Stimulated activated CD8-positive, alpha-beta memory T cell treated with anti-CD3 and anti-CD28 coated beads, Interleukin-2, amount 100 ng/mL, for 48 hours (primary cell): Measurements from ENCODE around the gene NR2F1.
"Not testable (repeated sequence)": the region's sequence is repeated elsewhere in the genome, so short reads cannot be mapped to it uniquely, and the experiment has no call there.

Experiments
- DNase-seq, 2 donors: peaks; one replicate each; pipeline ENCODE4 v3.0.0-alpha.2; 2020; ENCODE audit warnings: low read depth in 2 of 2

The NR2F1 gene

GRCh38 chr5:93582677-93583438 is at the start of gene NR2F1:
NR2F1 (plus strand) TSS chr5:93583222; CDS start chr5:93585024, 1,802 bp downstream.
- DNase-seq: no peak

GRCh38 chr5:93545872-93546271 is 37.1 kb upstream of the NR2F1 start:
- no peak for DNase-seq

- DNase-seq: not testable (repeated sequence)
Measured at GRCh38 chr5:93549594-93549993, 33.4 kb upstream of the NR2F1 start.

- no peak for DNase-seq
Measured at GRCh38 chr5:93557021-93557604, 25.9 kb upstream of the NR2F1 start.

GRCh38 chr5:93566091-93566490 is 16.9 kb upstream of the NR2F1 start:
- DNase-seq: no peak

GRCh38 chr5:93567424-93567823 is 15.6 kb upstream of the NR2F1 start:
- DNase-seq: no peak

- DNase-seq: no peak
Measured at GRCh38 chr5:93569300-93570160, 13.5 kb upstream of the NR2F1 start.

GRCh38 chr5:93570294-93571113 is 12.5 kb upstream of the NR2F1 start:
- no peak for DNase-seq

- no peak for DNase-seq
Measured at GRCh38 chr5:93571114-93571949, 11.7 kb upstream of the NR2F1 start.

- no peak for DNase-seq
Measured at GRCh38 chr5:93572101-93572607, 10.9 kb upstream of the NR2F1 start.

GRCh38 chr5:93572608-93573353 is 10.2 kb upstream of the NR2F1 start:
- no peak for DNase-seq

GRCh38 chr5:93573354-93574351 is 9.4 kb upstream of the NR2F1 start:
- DNase-seq: no peak

GRCh38 chr5:93574491-93575305 is 8.3 kb upstream of the NR2F1 start:
- no peak for DNase-seq

- DNase-seq: no peak
Measured at GRCh38 chr5:93575461-93576414, 7.3 kb upstream of the NR2F1 start.

- DNase-seq: no peak
Measured at GRCh38 chr5:93576994-93577853, 5.8 kb upstream of the NR2F1 start.
